GM06990 (cell line): Measurements from ENCODE around the gene DAND5.

ENCODE experiments used
- DNase-seq: peaks from one replicate; pipeline ENCODE4 v3.0.0-alpha.2; 2011; ENCODE audit not compliant: insufficient read length; ENCODE audit errors: extremely low read depth
- H3K27me3 ChIP-seq: replicated peaks from 2 replicates; pipeline ENCODE4 v1.6.0; 2011; ENCODE audit warnings: low read length; ENCODE audit not compliant: control insufficient read depth, insufficient read depth
- H3K36me3 ChIP-seq: 2 replicates; pipeline ENCODE4 v1.5.1; 2011; ENCODE audit warnings: low read length; ENCODE audit not compliant: control insufficient read depth, insufficient read depth
- H3K4me3 ChIP-seq: replicated peaks from 2 replicates; pipeline ENCODE4 v1.5.1; 2011; ENCODE audit warnings: low read depth, mild to moderate bottlenecking, control low read depth, low read length
- CTCF ChIP-seq: IDR thresholded peaks from 2 replicates; pipeline ENCODE4 v1.5.1; 2011; ENCODE audit warnings: low read length, control low read depth, mild to moderate bottlenecking, inconsistent platforms; ENCODE audit not compliant: insufficient read depth, poor library complexity, severe bottlenecking

The DAND5 gene

GRCh38 chr19:13018035-13018914 is 48.9 kb downstream of the DAND5 start:
- DNase-seq: no peak
- no peak overlapping the region for H3K4me3 ChIP-seq
- peaks cover 2% of the 10 kb centered on the region; the same call in 1 of the 2 replicates for H3K27me3 ChIP-seq
- TF ChIP-seq CTCF: no peak
- no peaks in the 10 kb centered on the region for H3K36me3 ChIP-seq

- TF ChIP-seq CTCF: no peak
- Histone ChIP-seq H3K27me3 (peaks cover under 1% of the 10 kb centered on the region; the same call in 1 of the 2 replicates), H3K36me3 (no peaks in the 10 kb centered on the region), H3K4me3 (no peak overlapping the region)
- no peak for DNase-seq
Observed at GRCh38 chr19:13019332-13019731, 50.0 kb downstream of the DAND5 start.

- no peak for TF ChIP-seq CTCF
- Histone ChIP-seq H3K4me3 (no peak overlapping the region), H3K27me3 (peaks cover 2% of the 10 kb centered on the region; the same call in 1 of the 2 replicates), H3K36me3 (no peaks in the 10 kb centered on the region)
- no peak for DNase-seq
Observed at GRCh38 chr19:13020002-13020414, 50.6 kb downstream of the DAND5 start.

GRCh38 chr19:13022111-13022858 is 52.9 kb downstream of the DAND5 start:
- TF ChIP-seq CTCF: no peak
- no peak overlapping the region; the same call in 1 of the 2 replicates for H3K4me3 ChIP-seq
- H3K27me3 ChIP-seq: peaks cover 2% of the 10 kb centered on the region; the same call in 1 of the 2 replicates
- H3K36me3 ChIP-seq: no peaks in the 10 kb centered on the region
- peak; percentile 36 for DNase-seq

- Histone ChIP-seq H3K36me3 (no peaks in the 10 kb centered on the region), H3K4me3 (peak overlapping the region; percentile 9; the same call in 1 of the 2 replicates), H3K27me3 (peaks cover 2% of the 10 kb centered on the region; the same call in 1 of the 2 replicates)
- peak; percentile 46 for DNase-seq
- TF ChIP-seq CTCF: no peak
Observed at GRCh38 chr19:13022859-13023636, 53.7 kb downstream of the DAND5 start.
